Eye (tissue), 1 donor: Measurements from ENCODE around the gene RWDD1.
"Not testable (repeated sequence)": the region's sequence is repeated elsewhere in the genome, so short reads cannot be mapped to it uniquely, and the experiment has no call there.

Source experiments
- DNase-seq: peaks from one replicate; pipeline ENCODE4 v3.0.0-alpha.2; 2015

Gene RWDD1

DNA sequence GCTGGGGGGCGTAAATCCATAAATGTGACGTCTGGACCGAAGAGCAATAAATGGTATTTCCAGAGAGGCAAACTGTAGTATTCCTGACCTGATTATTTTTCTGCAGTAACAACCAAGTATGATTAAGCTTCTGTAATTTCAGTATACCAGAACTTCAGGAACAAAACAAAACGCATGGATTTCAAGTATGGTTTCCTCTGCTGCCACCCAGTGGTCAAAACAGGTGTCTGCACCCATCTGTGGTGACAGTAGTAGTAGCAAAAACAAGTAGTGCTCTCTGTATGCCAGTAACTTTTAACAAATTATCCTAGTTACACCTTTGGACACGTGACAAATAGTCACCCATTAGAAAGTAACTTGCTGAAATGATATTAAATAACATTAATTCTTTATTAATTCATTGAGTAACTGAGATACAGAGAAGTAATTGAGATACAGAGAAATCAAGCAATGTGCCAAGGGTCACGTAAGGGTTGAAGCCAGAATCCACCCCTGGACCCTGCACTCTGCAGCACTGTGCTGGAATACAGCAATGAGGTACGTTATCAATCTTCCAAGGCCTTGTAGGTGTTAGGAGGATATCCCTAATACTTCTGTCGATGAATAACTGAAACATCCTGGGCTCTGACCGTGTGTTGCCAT, 9.8 kb upstream of the RWDD1 start:
- peak; percentile 93 for DNase-seq

DNA sequence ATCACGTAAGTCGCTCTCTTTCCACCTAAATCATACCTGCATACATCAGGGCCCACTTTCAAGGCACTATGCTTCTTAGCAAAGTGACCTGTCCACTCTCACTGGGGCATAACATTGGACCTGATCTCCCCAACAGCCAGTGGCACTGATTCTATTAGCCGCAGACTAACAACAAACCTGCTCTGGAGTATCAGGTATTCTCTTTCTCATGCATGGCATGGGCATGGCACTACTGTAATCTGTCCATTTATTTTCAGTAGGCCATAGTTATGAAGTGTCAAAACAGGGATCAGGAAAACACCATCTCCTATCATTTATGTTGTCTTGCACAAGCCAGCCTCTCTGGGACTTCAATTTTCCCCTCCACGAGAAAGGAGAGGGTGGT, 9.3 kb upstream of the RWDD1 start:
- DNase-seq: no peak

DNA sequence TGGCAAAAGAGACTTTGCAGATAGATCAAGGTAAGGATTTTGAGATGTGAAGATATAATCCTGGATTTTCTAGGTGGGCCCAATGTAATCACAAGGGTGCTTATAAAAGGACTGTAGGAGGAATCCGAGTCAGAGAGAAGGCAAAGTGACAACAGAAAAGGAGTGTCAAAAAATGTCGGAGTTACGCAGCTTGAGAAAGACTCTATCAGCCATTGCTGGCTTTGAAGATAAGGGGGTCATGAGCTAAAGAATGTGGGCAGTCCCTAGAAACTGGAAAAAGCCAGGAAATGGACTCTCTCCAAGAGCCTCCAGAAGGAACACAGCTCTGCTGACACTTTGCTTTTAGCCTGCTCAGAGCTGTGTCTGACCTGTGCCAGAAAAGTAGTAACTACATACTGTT, 8.7 kb upstream of the RWDD1 start:
- no peak for DNase-seq

DNA sequence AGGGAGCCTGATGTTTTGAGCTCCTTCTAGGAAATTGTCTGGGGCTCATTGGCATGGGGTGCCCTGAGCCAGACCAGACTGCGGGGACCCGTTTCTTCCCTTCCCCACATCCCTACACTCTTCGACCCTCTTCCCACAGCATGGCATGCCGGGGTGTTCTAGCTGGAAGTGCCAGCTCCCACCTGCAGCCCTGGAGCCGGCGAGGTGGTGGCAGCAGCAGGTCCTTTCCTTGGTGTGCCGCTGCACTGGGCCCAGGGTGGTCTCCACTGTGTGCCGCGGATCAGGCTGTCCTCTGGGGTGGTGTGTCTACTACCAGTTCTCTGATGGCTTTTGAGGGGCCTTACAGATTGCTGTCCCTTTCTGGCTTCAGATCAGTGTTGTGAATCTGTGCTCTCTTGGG, 7.5 kb upstream of the RWDD1 start:
- no peak for DNase-seq

DNA sequence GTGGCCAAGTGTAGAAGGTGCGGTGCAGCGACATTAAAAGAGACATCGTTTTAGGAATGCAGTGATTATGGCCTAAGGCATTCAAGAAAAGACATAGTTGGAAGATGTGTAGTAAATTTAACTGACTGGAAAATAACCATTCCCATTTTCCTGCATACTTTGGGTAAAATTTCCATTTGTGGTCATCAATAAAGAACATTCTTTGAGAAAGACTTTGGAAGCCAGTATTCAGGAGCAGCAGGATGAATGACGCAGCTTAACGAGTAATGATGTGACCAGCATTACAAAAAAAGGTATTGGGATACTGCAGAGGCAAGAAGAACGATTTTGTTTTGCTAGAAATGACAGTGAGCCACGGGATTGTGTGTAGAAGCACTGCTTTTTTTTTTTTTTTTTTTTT, 7.0 kb upstream of the RWDD1 start:
- DNase-seq: no peak

DNA sequence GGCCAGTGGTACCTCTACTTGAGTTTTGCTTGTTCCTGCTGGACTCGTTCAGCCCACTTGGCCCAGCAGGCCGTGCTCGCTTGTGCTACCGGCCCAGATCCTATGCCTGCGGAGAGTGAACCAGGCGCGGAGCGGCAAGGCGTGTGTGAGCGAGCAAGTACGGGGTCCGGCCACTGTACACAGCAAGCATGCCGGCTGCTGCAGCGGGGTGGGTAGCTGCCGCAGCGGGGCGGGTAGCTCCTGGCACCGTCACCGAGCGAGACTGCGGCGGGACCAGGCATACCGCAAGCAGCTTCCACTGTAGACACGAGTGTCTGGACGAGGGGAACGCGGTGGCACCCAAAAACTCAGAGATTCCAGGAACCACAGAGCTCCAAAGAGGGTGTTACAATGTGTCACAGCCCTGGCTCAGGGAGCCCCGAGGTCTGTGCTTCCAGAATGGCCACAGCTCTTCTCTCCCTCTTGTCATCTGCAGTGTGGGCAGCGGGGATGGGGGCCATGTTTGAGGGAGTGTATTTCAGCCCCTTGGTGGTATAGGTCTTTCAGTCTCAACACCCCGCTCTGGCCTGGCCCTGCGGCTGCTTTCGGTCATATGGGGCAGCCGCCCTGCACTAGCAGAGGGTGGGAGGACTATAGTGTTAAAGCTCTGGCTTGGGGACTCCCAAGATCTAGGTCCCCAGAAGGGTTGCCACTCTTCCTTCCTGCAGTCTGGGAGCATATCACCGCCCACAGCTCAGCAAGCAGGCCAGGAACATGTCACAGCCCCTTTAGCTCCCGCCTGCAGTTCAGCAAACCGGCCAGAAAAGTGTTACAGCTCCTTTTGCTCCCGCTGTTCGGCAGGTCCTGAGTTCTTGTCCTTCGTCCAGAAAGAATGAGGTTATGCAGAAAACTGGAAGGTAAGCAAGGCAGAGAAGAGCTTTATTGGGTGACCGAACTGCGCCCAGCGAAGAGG, 6.1 kb upstream of the RWDD1 start:
- peak; percentile 58 for DNase-seq

DNA sequence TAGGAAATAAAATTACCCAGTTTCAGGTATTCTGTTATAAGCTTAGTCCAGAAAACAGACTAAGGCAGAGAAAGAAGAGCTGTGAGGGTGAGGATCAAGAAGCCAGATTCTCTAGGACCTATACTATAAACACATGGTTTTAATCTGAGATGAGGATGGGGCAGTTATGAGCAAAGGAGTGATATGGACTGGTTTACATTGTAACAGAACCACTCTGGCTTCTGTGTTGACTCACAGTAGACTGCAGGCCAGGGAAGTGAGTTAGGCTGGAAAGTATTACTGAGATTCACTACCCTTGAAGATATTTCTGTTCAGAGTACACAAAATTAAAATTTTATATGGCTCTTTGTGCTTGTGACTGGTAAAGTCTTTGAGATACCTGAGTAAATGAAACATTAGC, 3.2 kb upstream of the RWDD1 start:
- no peak for DNase-seq

DNA sequence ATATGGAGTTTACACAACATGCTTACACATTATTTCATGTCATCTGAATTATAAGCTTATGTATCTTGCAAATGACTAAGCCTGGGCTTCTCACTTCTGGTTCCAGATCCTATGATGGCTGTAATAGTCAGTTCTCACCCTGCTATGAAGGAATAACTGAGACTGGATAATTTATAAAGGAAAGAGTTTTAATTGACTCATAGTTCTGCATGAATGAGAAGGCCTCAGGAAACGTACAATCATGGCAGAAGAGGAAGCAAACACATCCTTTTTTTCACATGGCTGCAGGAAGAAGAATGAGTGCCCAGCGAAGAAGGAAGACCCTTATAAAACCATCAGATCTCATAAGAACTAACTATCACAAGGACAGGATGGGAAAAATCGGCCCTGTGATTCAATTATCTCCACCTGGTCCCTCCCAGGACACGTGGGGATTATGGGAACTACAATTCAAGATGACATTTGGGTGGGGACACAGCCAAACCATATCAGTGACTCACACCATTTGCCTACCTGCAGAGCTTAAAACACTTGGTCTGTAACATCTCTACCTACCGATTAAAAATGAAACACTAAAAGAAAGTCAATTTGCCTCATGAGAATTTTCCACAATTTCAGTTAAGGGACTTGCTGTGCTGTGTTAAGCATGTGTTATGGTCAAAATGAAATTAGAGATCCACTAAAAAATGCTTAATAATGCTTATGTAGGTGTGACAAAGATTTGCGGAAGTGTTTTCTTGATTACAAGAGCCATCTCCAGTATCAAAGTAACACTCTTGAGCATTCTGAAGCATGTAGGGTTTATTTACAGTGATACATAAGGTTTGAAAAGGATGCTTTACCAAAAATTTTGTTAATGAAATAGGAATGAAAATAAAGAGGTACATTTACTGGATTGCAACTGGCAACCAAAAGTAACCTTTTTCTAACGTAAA, 2.2 kb upstream of the RWDD1 start:
- no peak for DNase-seq

DNA sequence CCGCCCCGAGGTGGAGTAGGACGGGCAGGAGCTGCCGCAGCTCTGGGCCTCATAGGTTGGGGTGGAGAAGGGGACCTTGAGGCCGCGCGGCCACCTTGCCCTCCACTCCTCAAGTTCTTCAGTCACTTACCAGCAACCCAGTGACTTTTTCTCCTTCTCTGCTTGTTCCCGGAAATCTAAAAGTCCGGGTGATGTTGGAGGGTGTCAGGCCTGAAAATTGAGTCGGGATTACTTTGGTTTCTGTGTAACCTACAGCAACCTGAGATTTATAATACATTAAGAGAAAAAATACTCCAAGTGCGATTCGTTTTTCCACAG, 338 bp downstream of the RWDD1 start:
- DNase-seq: no peak

DNA sequence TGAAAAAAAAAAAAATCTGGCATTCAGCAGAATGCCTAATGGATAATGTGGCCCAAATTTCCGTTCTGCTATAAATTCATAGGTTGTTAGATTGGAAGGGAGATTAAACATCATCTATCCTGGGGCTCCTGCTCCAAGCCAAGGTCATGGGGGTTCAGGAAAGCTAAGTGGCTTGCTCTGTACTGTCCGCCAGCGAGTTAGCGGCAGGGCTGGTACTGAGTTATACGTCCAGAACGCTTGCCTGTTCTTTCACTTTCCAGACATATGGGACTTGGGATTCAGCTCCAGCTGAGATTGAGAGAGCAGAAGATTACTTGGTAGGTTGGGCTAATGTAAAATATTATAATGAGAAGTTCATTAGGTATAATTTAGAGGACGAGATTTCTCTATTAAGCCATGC, 858 bp downstream of the RWDD1 start:
- DNase-seq: peak; percentile 50

DNA sequence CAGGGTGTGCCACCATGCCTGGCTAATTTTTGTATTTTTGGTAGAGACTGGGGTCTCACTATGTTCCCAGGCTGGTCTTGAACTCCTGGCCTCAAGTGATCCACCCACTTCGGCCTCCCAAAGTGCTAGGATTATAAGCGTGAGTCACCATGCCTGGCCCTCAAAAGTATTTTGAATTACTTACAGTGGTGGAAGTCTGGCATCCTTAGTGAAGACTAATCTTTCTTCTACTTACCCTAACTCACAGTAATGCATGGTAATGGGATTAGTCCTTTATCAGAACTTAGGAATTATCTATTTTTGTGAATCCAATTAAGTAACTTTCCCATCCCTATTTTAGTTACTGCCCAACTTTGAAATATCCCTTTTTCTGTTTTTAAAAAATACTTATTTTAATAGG, 3.9 kb downstream of the RWDD1 start:
- no peak for DNase-seq

DNA sequence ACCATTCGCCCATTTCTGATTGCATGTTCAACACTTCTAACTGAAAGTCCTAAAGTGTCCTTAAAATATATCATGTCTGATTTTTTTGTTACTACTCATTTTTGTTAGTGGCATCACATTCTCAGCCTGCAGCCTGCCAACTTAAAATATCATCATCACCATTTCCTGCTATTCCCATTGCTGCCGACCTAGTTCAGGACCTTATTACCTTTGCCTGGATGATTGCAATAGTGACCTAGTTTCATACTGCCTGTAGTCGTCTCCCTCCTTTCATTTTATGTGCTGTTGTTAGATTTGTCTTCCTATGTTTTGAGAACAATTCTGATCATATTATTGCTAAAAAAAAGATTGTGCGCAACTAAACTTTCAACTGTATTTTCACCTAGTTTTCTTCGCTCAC, 6.2 kb downstream of the RWDD1 start:
- peak; percentile 43 for DNase-seq

DNA sequence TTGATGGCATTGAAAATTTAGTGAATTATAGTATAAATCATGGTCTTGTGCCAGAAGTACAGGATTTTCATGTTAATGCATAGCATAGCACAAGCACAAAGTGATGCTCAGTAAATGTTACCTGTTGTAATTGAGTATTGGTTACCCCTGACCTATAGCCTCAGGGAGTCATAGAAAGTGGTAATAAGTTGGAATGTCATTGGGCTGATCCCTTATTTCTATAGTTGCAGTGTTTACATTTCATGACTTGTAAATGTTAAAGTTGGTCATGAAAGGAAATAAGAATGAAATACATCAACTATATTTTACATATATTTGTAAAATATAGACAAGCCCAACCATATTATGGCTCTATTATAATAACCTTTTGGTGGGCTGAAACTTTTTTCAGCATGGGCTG, 7.0 kb downstream of the RWDD1 start:
- DNase-seq: no peak

DNA sequence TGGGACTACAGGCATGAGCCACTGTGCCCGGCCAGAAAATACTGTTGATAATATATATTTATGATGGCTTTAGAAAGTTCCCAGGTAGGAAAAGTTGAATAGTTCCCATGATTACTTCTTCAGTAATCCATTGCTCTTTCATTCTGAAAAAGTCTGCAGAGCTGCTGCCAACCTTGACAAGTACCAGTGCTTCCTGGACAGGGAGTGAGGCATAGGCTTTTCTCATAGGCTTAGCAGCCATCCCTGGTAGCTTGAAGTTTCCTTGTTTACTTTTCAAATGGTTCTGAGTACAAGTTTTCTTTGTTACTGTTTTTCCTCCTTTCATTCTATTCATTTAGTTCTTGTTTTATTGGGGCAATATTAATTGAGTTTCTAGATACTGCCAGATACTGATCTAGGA, 7.8 kb downstream of the RWDD1 start:
- no peak for DNase-seq

DNA sequence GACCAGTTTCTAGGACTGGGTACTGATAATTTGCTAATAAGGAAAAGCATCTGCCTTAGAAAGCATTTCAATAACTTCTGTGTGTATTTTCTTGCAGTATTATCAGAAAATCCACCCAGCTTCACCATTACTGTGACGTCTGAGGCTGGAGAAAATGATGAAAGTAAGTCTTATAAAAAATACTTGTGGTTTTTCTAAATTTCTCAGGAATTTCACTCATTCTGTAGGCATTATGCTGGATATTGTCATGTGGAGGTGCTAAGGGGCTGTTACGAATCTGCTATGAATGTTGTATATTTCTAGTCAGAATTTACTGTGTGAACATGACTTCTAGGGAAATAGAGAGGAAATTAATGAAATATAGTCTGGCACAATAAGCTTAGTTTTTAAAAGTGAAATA, 8.9 kb downstream of the RWDD1 start:
- no peak for DNase-seq

DNA sequence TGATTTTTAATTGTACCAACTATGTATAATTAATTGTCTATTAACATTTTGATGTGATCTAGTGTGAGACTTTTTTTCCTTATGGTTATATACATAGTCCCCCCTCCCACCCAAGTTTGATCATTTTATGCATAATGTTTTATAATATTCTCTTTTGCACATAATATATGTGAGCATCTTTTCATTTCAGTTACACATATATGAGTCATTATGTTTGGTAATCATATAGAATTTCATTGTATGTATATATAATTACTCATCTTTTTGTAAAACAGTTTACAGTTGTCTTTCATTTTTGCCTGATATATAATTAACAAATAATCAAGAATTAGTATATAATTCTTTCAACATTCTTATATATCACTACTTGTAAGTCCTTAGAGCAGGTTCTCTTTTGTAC, 15.0 kb downstream of the RWDD1 start:
- DNase-seq: no peak

DNA sequence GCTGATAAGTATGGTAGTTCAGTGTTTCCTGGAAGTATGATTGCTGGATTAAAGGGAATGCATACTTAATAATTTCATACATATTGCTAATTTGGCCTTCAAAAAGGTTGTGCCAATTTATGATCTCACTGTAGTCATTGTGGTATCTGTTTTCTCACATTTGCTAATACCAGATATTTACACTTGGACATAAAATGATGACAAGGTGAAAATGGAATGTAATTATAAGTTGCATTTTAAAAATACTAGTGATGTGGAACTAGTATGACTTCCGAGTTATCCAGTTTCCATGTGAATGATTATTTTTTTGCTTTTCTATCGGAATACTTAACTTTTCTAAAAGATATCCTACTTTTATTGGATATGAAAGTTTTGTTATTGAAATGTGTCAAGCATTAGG, 15.4 kb downstream of the RWDD1 start:
- no peak for DNase-seq

DNA sequence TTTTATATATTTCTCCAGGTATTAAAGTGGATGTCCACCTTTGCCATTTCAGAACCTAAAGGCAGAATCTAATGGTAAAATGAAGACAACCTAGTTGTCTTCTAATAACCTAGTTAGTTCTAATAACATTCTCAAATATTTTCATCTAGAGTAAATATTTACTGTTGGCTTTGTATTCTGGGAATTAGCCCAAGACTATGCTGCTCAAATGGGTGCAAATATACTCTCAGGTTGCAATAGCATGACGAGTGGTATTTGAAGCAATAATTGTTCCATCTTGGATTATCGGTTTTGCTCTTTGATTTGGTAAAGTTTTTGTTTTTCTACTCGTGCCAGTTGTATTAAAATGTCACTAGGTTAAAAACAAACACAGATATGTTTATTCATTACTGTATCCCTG, 23.9 kb downstream of the RWDD1 start:
- no peak for DNase-seq

DNA sequence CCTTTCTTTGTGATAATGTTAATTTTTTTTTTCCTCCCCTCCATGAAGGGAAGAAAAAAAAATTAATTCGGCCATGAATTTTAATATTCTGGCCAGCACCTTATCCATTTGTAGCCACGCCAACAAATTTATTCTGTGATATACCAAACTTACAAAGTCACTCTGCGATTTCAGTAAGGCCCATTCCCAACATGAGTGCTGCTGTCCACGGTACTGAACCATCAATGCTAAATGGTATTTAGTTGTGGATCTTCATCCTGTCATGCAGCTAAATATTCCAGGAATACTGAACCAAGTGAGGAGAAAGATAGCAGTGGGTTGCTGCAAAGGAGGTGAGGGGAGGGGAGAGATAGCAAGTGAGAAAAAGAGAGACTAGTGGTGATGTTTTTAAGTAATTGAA, 25.5 kb downstream of the RWDD1 start:
- peak; percentile 52 for DNase-seq

DNA sequence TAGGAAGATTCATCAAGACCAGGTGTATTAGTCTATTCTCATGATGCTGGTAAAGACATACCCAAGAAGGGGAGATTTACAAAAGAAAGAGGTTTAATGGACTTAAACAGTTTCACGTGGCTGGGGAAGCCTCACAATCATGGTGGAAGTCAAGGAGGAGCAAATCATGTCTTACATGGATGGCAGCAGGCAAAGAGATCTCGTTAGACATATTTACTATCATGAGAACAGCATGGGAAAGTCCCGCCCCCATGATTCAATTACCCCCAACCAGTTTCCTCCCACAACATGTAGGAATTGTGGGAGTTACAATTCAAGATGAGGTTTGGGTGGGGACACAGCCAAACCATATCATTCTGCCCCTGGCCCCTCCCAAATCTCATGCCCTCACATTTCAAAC, 32.6 kb downstream of the RWDD1 start:
- DNase-seq: not testable (repeated sequence)

DNA sequence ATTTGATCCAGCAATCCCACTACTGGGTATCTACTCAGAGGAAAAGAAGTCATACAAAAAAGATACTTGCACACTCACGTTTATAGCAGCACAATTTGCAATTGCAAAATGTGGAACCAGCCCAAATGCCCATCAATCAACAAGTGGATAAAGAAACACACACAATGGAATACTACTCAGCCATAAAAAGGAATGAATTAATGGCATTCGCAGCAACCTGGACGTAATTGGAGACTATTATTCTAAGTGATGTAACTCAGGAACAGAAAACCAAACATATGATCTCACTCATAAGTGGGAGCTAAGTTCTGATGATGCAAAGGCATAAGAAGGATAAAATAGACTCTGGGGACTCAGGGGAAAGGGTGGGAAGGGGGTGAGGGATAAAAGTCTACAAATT, 33.6 kb downstream of the RWDD1 start:
- not testable (repeated sequence) for DNase-seq

DNA sequence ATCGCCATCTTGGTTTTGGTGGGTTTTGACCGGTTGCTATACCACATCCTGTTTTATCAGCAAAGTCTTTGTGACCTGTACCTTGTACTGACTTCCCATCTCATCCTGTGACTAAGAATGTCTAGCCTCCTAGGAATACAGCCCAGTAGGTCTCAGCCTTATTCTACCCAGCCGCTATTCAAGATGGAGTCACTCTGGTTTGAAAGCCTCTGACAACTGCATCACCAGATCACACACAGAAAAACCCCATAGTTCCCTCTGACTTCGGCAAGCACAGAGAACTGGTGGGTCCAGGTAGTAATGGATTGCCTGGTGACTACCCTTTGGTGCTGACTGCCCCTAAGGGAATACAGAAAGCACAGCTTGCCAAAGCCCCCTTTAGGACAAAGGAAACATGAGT, 34.6 kb downstream of the RWDD1 start:
- DNase-seq: no peak

DNA sequence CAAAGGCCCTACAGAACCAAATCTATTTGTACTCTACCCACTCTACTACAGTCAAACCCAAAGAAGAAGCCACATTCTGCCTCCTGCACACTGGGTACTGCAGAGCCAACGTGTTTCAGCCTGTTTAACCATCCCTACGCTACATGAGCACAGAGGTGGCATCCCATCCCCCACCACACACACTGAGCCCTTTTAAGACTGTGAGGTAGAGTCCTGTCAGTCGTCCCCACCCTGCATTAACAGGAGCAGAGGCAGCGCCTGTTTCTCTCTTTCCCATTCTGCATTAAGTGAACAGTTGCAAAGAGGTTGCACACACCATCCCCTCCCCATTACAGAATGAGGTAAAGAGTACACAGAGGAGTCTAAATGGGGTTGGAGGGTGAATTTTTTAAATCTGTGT, 39.8 kb downstream of the RWDD1 start:
- no peak for DNase-seq
